ENCODE measurements around the gene IMPACT. TPM values are rescaled to one million over a fixed set of nuclear protein-coding genes. Genes with fewer than 3 reads are reported as not detected.

The IMPACT gene
- total RNA-seq, 1 experiment from 2014 or later, result 48.8 TPM

- TF ChIP-seq, protein P1, sequence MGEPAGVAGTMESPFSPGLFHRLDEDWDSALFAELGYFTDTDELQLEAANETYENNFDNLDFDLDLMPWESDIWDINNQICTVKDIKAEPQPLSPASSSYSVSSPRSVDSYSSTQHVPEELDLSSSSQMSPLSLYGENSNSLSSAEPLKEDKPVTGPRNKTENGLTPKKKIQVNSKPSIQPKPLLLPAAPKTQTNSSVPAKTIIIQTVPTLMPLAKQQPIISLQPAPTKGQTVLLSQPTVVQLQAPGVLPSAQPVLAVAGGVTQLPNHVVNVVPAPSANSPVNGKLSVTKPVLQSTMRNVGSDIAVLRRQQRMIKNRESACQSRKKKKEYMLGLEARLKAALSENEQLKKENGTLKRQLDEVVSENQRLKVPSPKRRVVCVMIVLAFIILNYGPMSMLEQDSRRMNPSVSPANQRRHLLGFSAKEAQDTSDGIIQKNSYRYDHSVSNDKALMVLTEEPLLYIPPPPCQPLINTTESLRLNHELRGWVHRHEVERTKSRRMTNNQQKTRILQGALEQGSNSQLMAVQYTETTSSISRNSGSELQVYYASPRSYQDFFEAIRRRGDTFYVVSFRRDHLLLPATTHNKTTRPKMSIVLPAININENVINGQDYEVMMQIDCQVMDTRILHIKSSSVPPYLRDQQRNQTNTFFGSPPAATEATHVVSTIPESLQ (CRISPR knock-in tag; IDR thresholded peaks at IDR 0.05), result no peak
- no peak for TF ChIP-seq OVOL2 (CRISPR knock-in tag; IDR thresholded peaks at IDR 0.05; ENCODE audit: borderline replicate concordance)
- no peak for TF ChIP-seq ZNF416 (CRISPR knock-in tag; IDR thresholded peaks at IDR 0.05)
- no peak for TF ChIP-seq JAZF1 (CRISPR knock-in tag; IDR thresholded peaks at IDR 0.05)
- TF ChIP-seq FOXJ3 (CRISPR knock-in tag; IDR thresholded peaks at IDR 0.05; ENCODE audit: borderline replicate concordance), result no peak
- no peak for TF ChIP-seq ZSCAN18 (CRISPR knock-in tag; IDR thresholded peaks at IDR 0.05)
- TF ChIP-seq, protein P2, sequence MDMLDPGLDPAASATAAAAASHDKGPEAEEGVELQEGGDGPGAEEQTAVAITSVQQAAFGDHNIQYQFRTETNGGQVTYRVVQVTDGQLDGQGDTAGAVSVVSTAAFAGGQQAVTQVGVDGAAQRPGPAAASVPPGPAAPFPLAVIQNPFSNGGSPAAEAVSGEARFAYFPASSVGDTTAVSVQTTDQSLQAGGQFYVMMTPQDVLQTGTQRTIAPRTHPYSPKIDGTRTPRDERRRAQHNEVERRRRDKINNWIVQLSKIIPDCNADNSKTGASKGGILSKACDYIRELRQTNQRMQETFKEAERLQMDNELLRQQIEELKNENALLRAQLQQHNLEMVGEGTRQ (CRISPR knock-in tag; IDR thresholded peaks at IDR 0.05), result no peak
- no peak for TF ChIP-seq ZNF423 (CRISPR knock-in tag; IDR thresholded peaks at IDR 0.05)
- TF ChIP-seq, protein P3, sequence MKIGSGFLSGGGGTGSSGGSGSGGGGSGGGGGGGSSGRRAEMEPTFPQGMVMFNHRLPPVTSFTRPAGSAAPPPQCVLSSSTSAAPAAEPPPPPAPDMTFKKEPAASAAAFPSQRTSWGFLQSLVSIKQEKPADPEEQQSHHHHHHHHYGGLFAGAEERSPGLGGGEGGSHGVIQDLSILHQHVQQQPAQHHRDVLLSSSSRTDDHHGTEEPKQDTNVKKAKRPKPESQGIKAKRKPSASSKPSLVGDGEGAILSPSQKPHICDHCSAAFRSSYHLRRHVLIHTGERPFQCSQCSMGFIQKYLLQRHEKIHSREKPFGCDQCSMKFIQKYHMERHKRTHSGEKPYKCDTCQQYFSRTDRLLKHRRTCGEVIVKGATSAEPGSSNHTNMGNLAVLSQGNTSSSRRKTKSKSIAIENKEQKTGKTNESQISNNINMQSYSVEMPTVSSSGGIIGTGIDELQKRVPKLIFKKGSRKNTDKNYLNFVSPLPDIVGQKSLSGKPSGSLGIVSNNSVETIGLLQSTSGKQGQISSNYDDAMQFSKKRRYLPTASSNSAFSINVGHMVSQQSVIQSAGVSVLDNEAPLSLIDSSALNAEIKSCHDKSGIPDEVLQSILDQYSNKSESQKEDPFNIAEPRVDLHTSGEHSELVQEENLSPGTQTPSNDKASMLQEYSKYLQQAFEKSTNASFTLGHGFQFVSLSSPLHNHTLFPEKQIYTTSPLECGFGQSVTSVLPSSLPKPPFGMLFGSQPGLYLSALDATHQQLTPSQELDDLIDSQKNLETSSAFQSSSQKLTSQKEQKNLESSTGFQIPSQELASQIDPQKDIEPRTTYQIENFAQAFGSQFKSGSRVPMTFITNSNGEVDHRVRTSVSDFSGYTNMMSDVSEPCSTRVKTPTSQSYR (CRISPR knock-in tag; IDR thresholded peaks at IDR 0.05), result no peak
- no peak for TF ChIP-seq HMGA2 (CRISPR knock-in tag; IDR thresholded peaks at IDR 0.05)
- peak overlapping the region; percentile 49 for H3K4me3 Mint-ChIP-seq
- POLR2A ChIA-PET, result no interaction called here
Measured at GRCh38 chr18:24428709-24429108, 2.2 kb downstream of the IMPACT start.

GRCh38 chr18:24429188-24429587 is 2.7 kb downstream of the IMPACT start:
- H3K4me3 Mint-ChIP-seq, result no peak overlapping the region
- H3K4me1 Mint-ChIP-seq, result peaks cover 21% of the 10 kb centered on the region
- H3K27me3 Mint-ChIP-seq (ENCODE audit: low read depth), result peaks cover 3% of the 10 kb centered on the region; the same call in 1 of the 2 replicates
- POLR2A ChIA-PET, result no interaction called here
- peaks cover 16% of the 10 kb centered on the region for H3K36me3 Mint-ChIP-seq
- H3K9me3 Mint-ChIP-seq, result no peaks in the 10 kb centered on the region
- peak overlapping the region; percentile 20; the same call in 1 of the 2 replicates for H3K27ac Mint-ChIP-seq
- ATAC-seq (no peak), DNase-seq (ENCODE audit: low spot score) (no peak)
- CTCF ChIA-PET, result interaction anchor here (1.0 to 1.4 kb wide), 11 partner anchors 10 to 80 kb away, joined by 3 to 13 read pairs (median 4); partner anchors contain the start of gene OSBPL1A
- TF ChIP-seq STAT6 (CRISPR knock-in tag; conservative IDR thresholded peaks at IDR 0.05; ENCODE audit: low read depth) (no peak), AR (CRISPR knock-in tag; IDR thresholded peaks at IDR 0.05) (no peak), ZNF121 (CRISPR knock-in tag; IDR thresholded peaks at IDR 0.05) (no peak), ZNF671 (CRISPR knock-in tag; IDR thresholded peaks at IDR 0.05) (no peak), JAZF1 (CRISPR knock-in tag; IDR thresholded peaks at IDR 0.05) (no peak), ZNF219 (CRISPR knock-in tag; IDR thresholded peaks at IDR 0.05; ENCODE audit: borderline replicate concordance) (no peak)
- TF ChIP-seq, protein P4, sequence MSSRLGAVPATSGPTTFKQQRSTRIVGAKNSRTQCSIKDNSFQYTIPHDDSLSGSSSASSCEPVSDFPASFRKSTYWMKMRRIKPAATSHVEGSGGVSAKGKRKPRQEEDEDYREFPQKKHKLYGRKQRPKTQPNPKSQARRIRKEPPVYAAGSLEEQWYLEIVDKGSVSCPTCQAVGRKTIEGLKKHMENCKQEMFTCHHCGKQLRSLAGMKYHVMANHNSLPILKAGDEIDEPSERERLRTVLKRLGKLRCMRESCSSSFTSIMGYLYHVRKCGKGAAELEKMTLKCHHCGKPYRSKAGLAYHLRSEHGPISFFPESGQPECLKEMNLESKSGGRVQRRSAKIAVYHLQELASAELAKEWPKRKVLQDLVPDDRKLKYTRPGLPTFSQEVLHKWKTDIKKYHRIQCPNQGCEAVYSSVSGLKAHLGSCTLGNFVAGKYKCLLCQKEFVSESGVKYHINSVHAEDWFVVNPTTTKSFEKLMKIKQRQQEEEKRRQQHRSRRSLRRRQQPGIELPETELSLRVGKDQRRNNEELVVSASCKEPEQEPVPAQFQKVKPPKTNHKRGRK (CRISPR knock-in tag; IDR thresholded peaks at IDR 0.05; ENCODE audit: borderline replicate concordance), result no peak
- TF ChIP-seq, protein P5, sequence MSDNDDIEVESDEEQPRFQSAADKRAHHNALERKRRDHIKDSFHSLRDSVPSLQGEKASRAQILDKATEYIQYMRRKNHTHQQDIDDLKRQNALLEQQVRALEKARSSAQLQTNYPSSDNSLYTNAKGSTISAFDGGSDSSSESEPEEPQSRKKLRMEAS (CRISPR knock-in tag; IDR thresholded peaks at IDR 0.05), result no peak
- TF ChIP-seq, protein P6, sequence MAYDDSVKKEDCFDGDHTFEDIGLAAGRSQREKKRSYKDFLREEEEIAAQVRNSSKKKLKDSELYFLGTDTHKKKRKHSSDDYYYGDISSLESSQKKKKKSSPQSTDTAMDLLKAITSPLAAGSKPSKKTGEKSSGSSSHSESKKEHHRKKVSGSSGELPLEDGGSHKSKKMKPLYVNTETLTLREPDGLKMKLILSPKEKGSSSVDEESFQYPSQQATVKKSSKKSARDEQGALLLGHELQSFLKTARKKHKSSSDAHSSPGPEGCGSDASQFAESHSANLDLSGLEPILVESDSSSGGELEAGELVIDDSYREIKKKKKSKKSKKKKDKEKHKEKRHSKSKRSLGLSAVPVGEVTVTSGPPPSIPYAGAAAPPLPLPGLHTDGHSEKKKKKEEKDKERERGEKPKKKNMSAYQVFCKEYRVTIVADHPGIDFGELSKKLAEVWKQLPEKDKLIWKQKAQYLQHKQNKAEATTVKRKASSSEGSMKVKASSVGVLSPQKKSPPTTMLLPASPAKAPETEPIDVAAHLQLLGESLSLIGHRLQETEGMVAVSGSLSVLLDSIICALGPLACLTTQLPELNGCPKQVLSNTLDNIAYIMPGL (CRISPR knock-in tag; IDR thresholded peaks at IDR 0.05), result no peak

More at GRCh38 chr18:24428709-24429108, 2.2 kb downstream of the IMPACT start:
- ATAC-seq (no peak), DNase-seq (ENCODE audit: low spot score) (no peak)
- peaks cover 16% of the 10 kb centered on the region for H3K36me3 Mint-ChIP-seq
- H3K9me3 Mint-ChIP-seq, result no peaks in the 10 kb centered on the region
- H3K27ac Mint-ChIP-seq, result no peak overlapping the region
- H3K27me3 Mint-ChIP-seq (ENCODE audit: low read depth), result peaks cover 4% of the 10 kb centered on the region
- CTCF ChIA-PET, result interaction anchor here (0.6 to 1.4 kb wide), 13 partner anchors 11 to 195 kb away, joined by 3 to 13 read pairs (median 4); partner anchors contain the start of gene OSBPL1A
- H3K4me1 Mint-ChIP-seq, result peaks cover 21% of the 10 kb centered on the region

Measured in WTC11 (cell line).